Uterus (tissue), 4 donors: ENCODE measurements around the gene EDDM3A. TPM values are rescaled to one million over a fixed set of nuclear protein-coding genes. Genes with fewer than 3 reads are reported as not detected.
"Not testable (repeated sequence)": the region's sequence is repeated elsewhere in the genome, so short reads cannot be mapped to it uniquely, and the experiment has no call there.

Experiments
- DNase-seq, 2 donors: peaks; one replicate each; pipeline ENCODE4 v3.0.0-alpha.2; 2019 to 2020
- H3K27ac ChIP-seq, 2 donors: fragments of 200-600 bp; sonication (generic); 1 replicate in 1 of 2; 2 replicates in 1 of 2; pipeline ENCODE4 v1.5.1; 2016 to 2018
- H3K27me3 ChIP-seq, 2 donors: fragments of 200-600 bp; sonication (generic); one replicate each; pipeline ENCODE4 v1.5.1; 2018 to 2019; ENCODE audit warnings: control low read depth in 1 of 2
- H3K36me3 ChIP-seq, 2 donors: fragments of 200-600 bp; sonication (generic); one replicate each; pipeline ENCODE4 v1.5.1; 2019; ENCODE audit warnings: control low read depth in 1 of 2
- H3K4me1 ChIP-seq, 2 donors: fragments of 200-600 bp; sonication (generic); one replicate each; pipeline ENCODE4 v1.5.1; 2018 to 2019; ENCODE audit warnings: control low read depth in 1 of 2
- H3K4me3 ChIP-seq, 2 donors: fragments of 200-600 bp; sonication (generic); 1 replicate in 1 of 2; 2 replicates in 1 of 2; pipeline ENCODE4 v1.5.1; 2018 to 2019; ENCODE audit warnings: mild to moderate bottlenecking in 1 of 2
- H3K9me3 ChIP-seq, 2 donors: fragments of 200-600 bp; sonication (generic); one replicate each; pipeline ENCODE4 v1.5.1; 2019; ENCODE audit warnings: control low read depth in 1 of 2
- POLR2A ChIP-seq, 2 donors: fragments of 450-650 bp; IDR thresholded peaks; one replicate each; pipeline ENCODE4 v1.6.1; 2016; ENCODE audit warnings: antibody characterized with exemption in 2 of 2, mild to moderate bottlenecking in 1 of 2, moderate library complexity in 1 of 2
- intact Hi-C: fragments of 100-400 bp; cut with DNase I; formaldehyde crosslinking; loops from one replicate; pipeline ENCODE4 v1.15.1; 2023; ENCODE audit warnings: low total_unique reads
- total RNA-seq, 4 donors: library from RNA; depleted of rRNA in 3 of 4; stranded (reverse); fragments of >200 nt in 3 of 4; gene quantifications; one replicate each; pipeline versions ENCODE4 v1.1.0 to v1.2.4, GENCODE V29; 2014 to 2023
- TF ChIP-seq, protein P1 (sequence below), 4 experiments: fragments of 200-600 bp in 2 of 4; fragments of 450-650 bp in 2 of 4; sonication (generic) in 2 of 4; IDR thresholded peaks; one replicate each; pipeline ENCODE4 v1.5.1; 2016 to 2019; ENCODE audit warnings: antibody characterized with exemption in 4 of 4, mild to moderate bottlenecking in 2 of 4, moderate library complexity in 1 of 4
- donor health status: DM: yes; HTN: yes; CAD: no.

The EDDM3A gene
- total RNA-seq, 4 donors from 2014 or later: not detected

DNA sequence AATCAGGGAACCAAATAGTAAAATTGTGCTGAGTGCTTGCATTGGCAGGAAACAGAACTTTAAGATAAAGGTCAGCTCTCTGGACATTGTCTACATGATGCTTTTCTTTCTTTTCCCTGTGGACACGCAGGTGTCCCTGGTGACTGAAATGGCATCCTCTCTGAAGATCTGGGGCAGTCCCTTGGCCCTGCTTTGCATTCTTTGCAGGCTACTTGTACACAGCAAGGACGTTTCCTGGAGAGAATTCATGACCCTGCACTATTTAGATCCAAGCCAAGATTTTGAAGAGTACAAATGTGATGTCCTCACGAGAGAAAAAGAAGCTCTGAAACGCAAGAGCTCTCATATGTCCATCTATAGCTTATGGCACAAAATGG, 11.3 kb upstream of the EDDM3A start:
- Histone ChIP-seq H3K27me3 (no peaks in the 10 kb centered on the region), H3K27ac (no peak overlapping the region), H3K4me3 (no peak overlapping the region), H3K4me1 (no peaks in the 10 kb centered on the region), H3K36me3 (no peaks in the 10 kb centered on the region), H3K9me3 (no peaks in the 10 kb centered on the region)
- DNase-seq: no peak
- TF ChIP-seq POLR2A (IDR thresholded peaks at IDR 0.05): no peak
- TF ChIP-seq, protein P1, sequence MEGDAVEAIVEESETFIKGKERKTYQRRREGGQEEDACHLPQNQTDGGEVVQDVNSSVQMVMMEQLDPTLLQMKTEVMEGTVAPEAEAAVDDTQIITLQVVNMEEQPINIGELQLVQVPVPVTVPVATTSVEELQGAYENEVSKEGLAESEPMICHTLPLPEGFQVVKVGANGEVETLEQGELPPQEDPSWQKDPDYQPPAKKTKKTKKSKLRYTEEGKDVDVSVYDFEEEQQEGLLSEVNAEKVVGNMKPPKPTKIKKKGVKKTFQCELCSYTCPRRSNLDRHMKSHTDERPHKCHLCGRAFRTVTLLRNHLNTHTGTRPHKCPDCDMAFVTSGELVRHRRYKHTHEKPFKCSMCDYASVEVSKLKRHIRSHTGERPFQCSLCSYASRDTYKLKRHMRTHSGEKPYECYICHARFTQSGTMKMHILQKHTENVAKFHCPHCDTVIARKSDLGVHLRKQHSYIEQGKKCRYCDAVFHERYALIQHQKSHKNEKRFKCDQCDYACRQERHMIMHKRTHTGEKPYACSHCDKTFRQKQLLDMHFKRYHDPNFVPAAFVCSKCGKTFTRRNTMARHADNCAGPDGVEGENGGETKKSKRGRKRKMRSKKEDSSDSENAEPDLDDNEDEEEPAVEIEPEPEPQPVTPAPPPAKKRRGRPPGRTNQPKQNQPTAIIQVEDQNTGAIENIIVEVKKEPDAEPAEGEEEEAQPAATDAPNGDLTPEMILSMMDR (IDR thresholded peaks at IDR 0.05): no peak
- intact Hi-C loops: no loop called here

DNA sequence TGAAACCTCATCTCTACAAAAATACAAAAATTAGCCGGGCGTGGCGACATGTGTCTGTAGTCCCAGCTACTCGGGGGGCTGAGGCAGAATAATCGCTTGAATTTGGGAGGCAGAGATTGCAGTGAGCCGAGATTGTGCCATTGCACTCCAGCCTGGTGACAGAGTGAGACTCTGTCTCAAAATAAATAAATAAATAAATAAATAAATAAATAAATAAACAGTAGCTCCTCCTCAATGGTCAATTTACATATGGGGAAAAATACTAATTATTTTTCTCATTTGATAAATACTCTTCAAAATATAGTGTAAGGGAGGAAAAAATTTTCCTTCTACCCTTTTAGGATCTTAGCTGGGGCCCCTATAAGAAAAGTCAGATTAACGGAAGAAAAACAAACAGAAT, 7.4 kb upstream of the EDDM3A start:
- H3K4me1 ChIP-seq, H3K4me3 ChIP-seq, DNase-seq, H3K27me3 ChIP-seq, intact Hi-C loops, H3K36me3 ChIP-seq, H3K27ac ChIP-seq, H3K9me3 ChIP-seq: not testable (repeated sequence)

GRCh38 chr14:20742132-20742531, 3.6 kb upstream of the EDDM3A start:
- H3K9me3 ChIP-seq: no peaks in the 10 kb centered on the region
- TF ChIP-seq, protein P1 (IDR thresholded peaks at IDR 0.05): no peak
- H3K4me3 ChIP-seq: no peak overlapping the region
- intact Hi-C loops: no loop called here
- H3K27me3 ChIP-seq: no peaks in the 10 kb centered on the region
- DNase-seq: no peak
- H3K27ac ChIP-seq: no peak overlapping the region
- H3K4me1 ChIP-seq: no peaks in the 10 kb centered on the region
- no peaks in the 10 kb centered on the region for H3K36me3 ChIP-seq

DNA sequence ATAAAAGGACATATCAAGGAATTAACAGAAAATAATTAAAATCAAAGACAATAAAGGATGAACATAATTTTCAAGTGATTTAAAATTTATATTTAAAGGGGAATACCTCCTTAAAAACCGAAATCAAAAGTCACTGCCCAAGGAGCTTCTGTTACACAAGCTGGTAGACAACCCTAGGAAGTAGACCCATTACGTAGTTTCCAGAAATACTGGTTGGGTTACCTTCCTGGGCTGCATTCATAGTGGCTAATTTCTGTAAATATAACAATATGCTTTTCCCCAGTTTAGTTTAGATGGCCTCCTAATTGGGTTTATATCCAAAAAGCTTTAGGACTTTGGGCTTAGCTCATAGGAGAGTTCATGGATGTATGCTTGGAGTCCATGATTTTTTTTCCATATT, 2.1 kb upstream of the EDDM3A start:
- intact Hi-C loops: no loop called here
- Histone ChIP-seq H3K36me3 (no peaks in the 10 kb centered on the region), H3K27ac (no peak overlapping the region), H3K9me3 (no peaks in the 10 kb centered on the region), H3K4me1 (no peaks in the 10 kb centered on the region), H3K4me3 (no peak overlapping the region), H3K27me3 (no peaks in the 10 kb centered on the region)
- TF ChIP-seq, protein P1 (IDR thresholded peaks at IDR 0.05): no peak
- no peak for TF ChIP-seq POLR2A (IDR thresholded peaks at IDR 0.05)
- no peak for DNase-seq

GRCh38 chr14:20746566-20746965, 879 bp downstream of the EDDM3A start:
- no peak overlapping the region for H3K27ac ChIP-seq
- H3K4me1 ChIP-seq: no peaks in the 10 kb centered on the region
- H3K9me3 ChIP-seq: no peaks in the 10 kb centered on the region
- H3K4me3 ChIP-seq: no peak overlapping the region
- H3K27me3 ChIP-seq: no peaks in the 10 kb centered on the region
- H3K36me3 ChIP-seq: no peaks in the 10 kb centered on the region
- intact Hi-C loops: no loop called here
- no peak for DNase-seq
- no peak for TF ChIP-seq POLR2A (IDR thresholded peaks at IDR 0.05)
- TF ChIP-seq, protein P1 (IDR thresholded peaks at IDR 0.05): no peak

DNA sequence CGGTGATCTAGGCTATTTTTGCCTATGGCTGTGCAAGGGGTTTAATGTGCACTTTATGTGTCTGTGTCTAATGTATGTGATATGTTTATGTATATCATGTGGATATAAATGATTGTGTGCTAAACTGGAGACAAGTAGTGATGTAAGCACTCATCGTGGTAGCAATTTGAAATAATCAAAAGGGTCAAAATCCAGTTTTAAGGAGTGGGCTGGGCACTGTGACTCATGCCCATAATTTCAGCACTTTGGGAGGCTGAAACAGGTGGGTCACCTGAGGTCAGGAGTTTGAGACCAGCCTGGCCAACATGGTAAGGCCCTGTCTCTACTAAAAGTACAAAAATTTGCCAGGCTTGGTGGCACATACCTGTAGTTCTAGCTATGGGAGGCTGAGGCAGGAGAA, 2.8 kb downstream of the EDDM3A start:
- no peaks in the 10 kb centered on the region for H3K4me1 ChIP-seq
- H3K9me3 ChIP-seq: no peaks in the 10 kb centered on the region
- H3K36me3 ChIP-seq: no peaks in the 10 kb centered on the region
- no peak overlapping the region for H3K4me3 ChIP-seq
- no peak overlapping the region for H3K27ac ChIP-seq
- TF ChIP-seq, protein P1 (IDR thresholded peaks at IDR 0.05): no peak
- no peak for TF ChIP-seq POLR2A (IDR thresholded peaks at IDR 0.05)
- no peaks in the 10 kb centered on the region for H3K27me3 ChIP-seq
- DNase-seq: no peak
- intact Hi-C loops: no loop called here
